ENCODE measurements around the gene SLC25A33. TPM values are rescaled to one million over a fixed set of nuclear protein-coding genes. Genes with fewer than 3 reads are reported as not detected.

Gene SLC25A33
- total RNA-seq, 1 experiment from 2014 or later = 9.4 TPM

DNA sequence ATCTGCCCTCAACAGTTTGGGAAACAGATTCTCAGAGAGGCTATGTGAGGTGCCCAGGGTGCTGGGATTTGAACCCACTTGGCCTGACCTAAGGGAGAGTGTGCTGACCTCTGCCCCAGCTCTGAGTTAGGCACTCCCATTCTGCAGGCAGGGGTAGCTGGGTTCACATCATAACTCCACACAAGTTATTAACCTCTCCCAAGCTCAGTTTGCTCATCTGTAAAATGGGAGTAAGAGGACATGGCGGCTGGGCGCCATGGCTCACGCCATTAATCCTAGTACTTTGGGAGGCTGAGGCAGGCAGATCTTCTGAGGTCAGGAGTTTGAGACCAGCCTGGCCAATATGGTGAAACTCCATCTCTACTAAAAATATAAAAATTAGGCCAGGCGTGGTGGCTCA is 8.9 kb upstream of the SLC25A33 start:
- Histone ChIP-seq H3K23ac (ENCODE audit: insufficient read length, low read depth, low read length) (no peak overlapping the region), H2BK20ac (ENCODE audit: low read depth, low read length, poor library complexity, severe bottlenecking) (no peak overlapping the region), H2BK120ac (ENCODE audit: low read depth, low read length, poor library complexity, severe bottlenecking) (no peak overlapping the region), H3K79me1 (ENCODE audit: insufficient read depth, low read depth, low read length, poor library complexity, severe bottlenecking) (no peaks in the 10 kb centered on the region), H3K79me2 (ENCODE audit: insufficient read depth, low read length) (no peaks in the 10 kb centered on the region), H2AFZ (ENCODE audit: low read length) (no peak overlapping the region), H4K5ac (ENCODE audit: insufficient read length, low read depth, low read length) (no peak overlapping the region), H2BK15ac (ENCODE audit: low read depth, low read length) (no peak overlapping the region), H4K20me1 (ENCODE audit: control insufficient read depth, insufficient read depth, insufficient read length) (no peaks in the 10 kb centered on the region), H3K27me3 (ENCODE audit: insufficient read depth, low read length) (no peaks in the 10 kb centered on the region), H3K9ac (ENCODE audit: extremely low read depth, insufficient read length, low read length) (no peak overlapping the region), H3K4ac (ENCODE audit: low read depth, low read length) (no peak overlapping the region), H2AK5ac (ENCODE audit: insufficient read length, low read length) (no peak overlapping the region), H2BK12ac (ENCODE audit: insufficient read length, low read depth, low read length) (no peak overlapping the region), H4K91ac (ENCODE audit: insufficient read length, low read depth, low read length) (no peak overlapping the region), H3K14ac (ENCODE audit: insufficient read depth, low read length) (no peak overlapping the region), H3K4me1 (ENCODE audit: insufficient read depth, low read length) (no peaks in the 10 kb centered on the region), H3K4me2 (ENCODE audit: insufficient read depth, insufficient read length, low read length) (no peak overlapping the region), H3K23me2 (ENCODE audit: insufficient read length, low read depth, low read length, poor library complexity, severe bottlenecking) (no peaks in the 10 kb centered on the region), H3K18ac (ENCODE audit: insufficient read length, low read depth, low read length) (no peak overlapping the region), H3K27ac (ENCODE audit: insufficient read length, low read depth, low read length) (no peak overlapping the region), H3K9me3 (ENCODE audit: control insufficient read depth, low read depth, low read length) (no peaks in the 10 kb centered on the region), H4K8ac (replicated peaks; ENCODE audit: insufficient read length, low read depth, low read length) (no peak overlapping the region), H3T11ph (ENCODE audit: low read length) (no peak overlapping the region), H2BK5ac (ENCODE audit: insufficient read length, low read length) (no peak overlapping the region), H3K56ac (ENCODE audit: insufficient read length, low read depth, low read length) (no peak overlapping the region)
- no peaks in the 10 kb centered on the region for H3K9me3 Mint-ChIP-seq
- DNase-seq = no peak
- TF ChIP-seq, protein P1, sequence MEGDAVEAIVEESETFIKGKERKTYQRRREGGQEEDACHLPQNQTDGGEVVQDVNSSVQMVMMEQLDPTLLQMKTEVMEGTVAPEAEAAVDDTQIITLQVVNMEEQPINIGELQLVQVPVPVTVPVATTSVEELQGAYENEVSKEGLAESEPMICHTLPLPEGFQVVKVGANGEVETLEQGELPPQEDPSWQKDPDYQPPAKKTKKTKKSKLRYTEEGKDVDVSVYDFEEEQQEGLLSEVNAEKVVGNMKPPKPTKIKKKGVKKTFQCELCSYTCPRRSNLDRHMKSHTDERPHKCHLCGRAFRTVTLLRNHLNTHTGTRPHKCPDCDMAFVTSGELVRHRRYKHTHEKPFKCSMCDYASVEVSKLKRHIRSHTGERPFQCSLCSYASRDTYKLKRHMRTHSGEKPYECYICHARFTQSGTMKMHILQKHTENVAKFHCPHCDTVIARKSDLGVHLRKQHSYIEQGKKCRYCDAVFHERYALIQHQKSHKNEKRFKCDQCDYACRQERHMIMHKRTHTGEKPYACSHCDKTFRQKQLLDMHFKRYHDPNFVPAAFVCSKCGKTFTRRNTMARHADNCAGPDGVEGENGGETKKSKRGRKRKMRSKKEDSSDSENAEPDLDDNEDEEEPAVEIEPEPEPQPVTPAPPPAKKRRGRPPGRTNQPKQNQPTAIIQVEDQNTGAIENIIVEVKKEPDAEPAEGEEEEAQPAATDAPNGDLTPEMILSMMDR (conservative IDR thresholded peaks at IDR 0.05) = no peak
- no peak overlapping the region for H3K4me3 Mint-ChIP-seq
- peaks cover 0 to 7% of the 10 kb centered on the region in 2 experiments; a peak in 1 of 4 replicates for H3K4me1 Mint-ChIP-seq
- no CpG with 5 or more reads among the region's 4 CpGs for WGBS (ENCODE audit: extremely low coverage, insufficient read length, low lambda C conversion rate)
- H3K36me3 Mint-ChIP-seq (ENCODE audit: insufficient read depth in 1 of 3, low read depth in 3 of 3) = no peaks in the 10 kb centered on the region
- no peak overlapping the region for H3K27ac Mint-ChIP-seq
- H3K27me3 Mint-ChIP-seq (ENCODE audit: low read depth) = no peaks in the 10 kb centered on the region; the same call in 1 of the 2 replicates

Data from H9 (cell line).